ENCODE measurements around the gene CHCHD6. TPM values are rescaled to one million over a fixed set of nuclear protein-coding genes. Genes with fewer than 3 reads are reported as not detected.

The CHCHD6 gene
- total and polyA plus RNA-seq, 2 donors (not counting 3 experiments of a cell fraction or from before 2014, with no cell fraction given) = 8.4 to 10.1 TPM

DNA sequence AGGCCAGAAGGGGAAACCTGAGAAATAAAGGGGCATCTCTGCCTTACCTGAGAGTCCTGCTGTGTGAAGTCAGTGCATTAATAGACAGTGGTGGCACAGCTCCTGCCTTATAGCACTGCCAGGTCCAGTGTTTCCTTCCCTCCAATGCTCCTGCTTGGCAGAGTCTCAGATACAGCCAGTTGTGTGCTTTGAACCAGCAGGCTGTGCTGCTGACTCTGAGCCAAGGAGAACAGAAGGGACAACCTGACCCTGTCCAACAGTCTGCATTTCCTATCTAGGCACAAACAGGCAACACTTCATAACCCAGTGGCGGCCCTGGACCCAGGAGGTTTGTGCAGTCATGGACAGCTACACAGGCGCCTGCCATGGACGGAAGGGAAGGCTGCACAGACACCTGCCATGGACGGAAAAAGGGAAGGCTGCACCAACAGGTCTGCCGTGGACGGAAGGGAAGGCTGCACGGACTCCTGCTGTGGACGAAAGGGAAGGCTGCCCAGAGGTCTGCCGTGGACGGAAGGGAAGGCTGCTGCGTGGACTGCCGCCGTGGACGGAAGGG lies 245.0 kb downstream of the CHCHD6 start:
- CTCF ChIA-PET = no interaction called here
- H3K9ac ChIP-seq (replicated peaks; ENCODE audit: extremely low read depth, insufficient read depth, low read length) = no peak overlapping the region
- H2AFZ ChIP-seq (ENCODE audit: low read depth, low read length) = no peak overlapping the region

More for the DNA sequence above, 245.0 kb downstream of the CHCHD6 start:
- Histone ChIP-seq H3K27me3 (ENCODE audit: control insufficient read depth in 2 of 2, insufficient read depth in 2 of 2, low read length in 2 of 2) (no peaks in the 10 kb centered on the region), H3K4me1 (ENCODE audit: control insufficient read depth, extremely low read depth, insufficient read depth, low read length) (no peaks in the 10 kb centered on the region), H4K20me1 (replicated peaks; ENCODE audit: control insufficient read depth, extremely low read depth, insufficient read depth, low read length) (no peaks in the 10 kb centered on the region), H3K9me3 (replicated peaks; ENCODE audit: control insufficient read depth, insufficient read depth, low read length) (no peaks in the 10 kb centered on the region), H3K4me2 (ENCODE audit: insufficient read depth, low read length) (no peak overlapping the region), H3K27ac (ENCODE audit: insufficient read depth, low read depth, low read length) (no peak overlapping the region), H3K79me2 (ENCODE audit: control insufficient read depth, insufficient read depth, low read length) (no peaks in the 10 kb centered on the region), H3K36me3 (ENCODE audit: control insufficient read depth in 2 of 2, extremely low read depth in 1 of 2, insufficient read depth in 2 of 2, low read length in 2 of 2) (no peaks in the 10 kb centered on the region), H3K4me3 (replicated peaks in 1 of 3; ENCODE audit: insufficient read depth in 1 of 3, low read depth in 1 of 3, low read length in 3 of 3) (no peak overlapping the region), H3K9me1 (replicated peaks; ENCODE audit: control insufficient read depth, extremely low read depth, insufficient read depth, low read length) (no peaks in the 10 kb centered on the region)
- no TSS peak for BruUV-seq (replicated peaks)
- POLR2A ChIA-PET = no interaction called here
- no peak for DNase-seq (ENCODE audit: low read depth, low spot score)
- FAIRE-seq = no peak
- TF ChIP-seq EZH2 (IDR thresholded peaks at IDR 0.05; ENCODE audit: borderline replicate concordance, low read depth, low read length, severe bottlenecking) (no peak), JUN (IDR thresholded peaks at IDR 0.05; ENCODE audit: borderline replicate concordance, insufficient read depth, insufficient read length, low read depth) (no peak), CTCF (IDR thresholded peaks at IDR 0.05; ENCODE audit: extremely low read depth in 1 of 2, insufficient read depth in 1 of 2, low read depth in 1 of 2, low read length in 2 of 2) (no peak), POLR2A (IDR thresholded peaks at IDR 0.05; ENCODE audit: low read depth, low read length) (no peak)
- intact Hi-C loops (cut with micrococcal nuclease) (no loop called here), dilution Hi-C loops (cut with MboI; ENCODE audit: extremely low pct_ligation_motif_present, low sequenced_read_pairs) (no loop called here)

Data from endothelial cell of umbilical vein (primary cell).